HepG2 (cell line): ENCODE results near the gene CEP19. TPM values are rescaled to one million over a fixed set of nuclear protein-coding genes. Genes with fewer than 3 reads are reported as not detected.

Experiments used
- ARID4A ChIP-seq: sonication (generic); formaldehyde crosslinking; IDR thresholded peaks from 2 replicates; pipeline ENCODE4 v1.5.0; 2020; ENCODE audit warnings: mild to moderate bottlenecking, missing genetic modification reagents, borderline replicate concordance
- ATF3 ChIP-seq: sonication (generic); formaldehyde crosslinking; IDR thresholded peaks from 2 replicates; pipeline ENCODE4 v1.4.0; 2020; ENCODE audit warnings: missing genetic modification reagents
- BHLHE40 ChIP-seq: IDR thresholded peaks from 2 replicates; pipeline ENCODE4 v1.6.1; 2011; ENCODE audit warnings: low read length, improper control_type of control experiment
- CEBPG ChIP-seq: IDR thresholded peaks from 2 replicates; pipeline ENCODE4 v1.6.1; 2016
- GATAD2A ChIP-seq: IDR thresholded peaks from 2 replicates; pipeline ENCODE4 v1.6.1; 2016
- PATZ1 ChIP-seq: sonication (generic); formaldehyde crosslinking; IDR thresholded peaks from 2 replicates; pipeline ENCODE4 v1.4.0; 2020; ENCODE audit warnings: missing genetic modification reagents
- POGZ ChIP-seq: sonication (generic); formaldehyde crosslinking; IDR thresholded peaks from 2 replicates; pipeline ENCODE4 v1.4.0; 2020; ENCODE audit warnings: mild to moderate bottlenecking, missing genetic modification reagents
- RCOR2 ChIP-seq: IDR thresholded peaks from 2 replicates; pipeline ENCODE4 v1.6.1; 2016; ENCODE audit warnings: missing biosample characterization, missing genetic modification reagents
- RORA ChIP-seq: sonication (generic); formaldehyde crosslinking; IDR thresholded peaks from 2 replicates; pipeline ENCODE4 v1.5.0; 2020; ENCODE audit warnings: mild to moderate bottlenecking, missing genetic modification reagents, moderate library complexity
- SALL1 ChIP-seq: sonication (generic); formaldehyde crosslinking; IDR thresholded peaks from 2 replicates; pipeline ENCODE4 v1.8.0; 2022; ENCODE audit warnings: mild to moderate bottlenecking, missing genetic modification reagents
- SOX13 ChIP-seq, 3 experiments: fragments of 450-650 bp in 1 of 3; sonication (generic) in 1 of 3; formaldehyde crosslinking in 1 of 3; IDR thresholded peaks in 2 of 3; conservative IDR thresholded peaks in 1 of 3; 2 replicates each; pipeline versions ENCODE4 v1.5.0 to v1.6.1; 2016 to 2020; ENCODE audit warnings: antibody characterized with exemption in 1 of 3, mild to moderate bottlenecking in 1 of 3, missing compliant biosample characterization in 1 of 3, missing genetic modification reagents in 1 of 3, moderate library complexity in 1 of 3
- SOX6 ChIP-seq, 2 experiments: fragments of 450-650 bp in 1 of 2; sonication (generic) in 1 of 2; formaldehyde crosslinking in 1 of 2; IDR thresholded peaks; 2 replicates each; pipeline versions ENCODE4 v1.4.0 to v1.6.1; 2017 to 2020; ENCODE audit warnings: antibody characterized with exemption in 1 of 2, mild to moderate bottlenecking in 1 of 2, missing genetic modification reagents in 1 of 2
- TFE3 ChIP-seq: IDR thresholded peaks from 2 replicates; pipeline ENCODE4 v1.6.1; 2016
- THAP11 ChIP-seq: IDR thresholded peaks from 2 replicates; pipeline ENCODE4 v1.6.1; 2016; ENCODE audit warnings: missing biosample characterization, missing genetic modification reagents
- ZFP91 ChIP-seq: sonication (generic); formaldehyde crosslinking; IDR thresholded peaks from 2 replicates; pipeline ENCODE4 v1.9.0; 2022; ENCODE audit warnings: missing genetic modification reagents, mild to moderate bottlenecking, borderline replicate concordance
- ZNF180 ChIP-seq: sonication (generic); formaldehyde crosslinking; IDR thresholded peaks from 2 replicates; pipeline ENCODE4 v1.4.0; 2020; ENCODE audit warnings: low read depth, missing genetic modification reagents, borderline replicate concordance
- ZNF547 ChIP-seq: sonication (generic); formaldehyde crosslinking; IDR thresholded peaks from 2 replicates; pipeline ENCODE4 v1.5.1; 2020; ENCODE audit warnings: mild to moderate bottlenecking, missing genetic modification reagents
- polyA plus RNA-seq, 8 experiments: library from polyadenylated mRNA; depleted of rRNA in 3 of 8; stranded (reverse) in 7 of 8; unstranded in 1 of 8; fragments of >200 nt; fragmentation: Illumina TruSeq in 4 of 8; extraction: Trizol in 4 of 8; gene quantifications; 2 replicates each; pipeline versions ENCODE4 v1.2.1 to v1.2.3, GENCODE V29; 2011 to 2016; ENCODE audit warnings: low read depth in 4 of 8, missing spikeins in 1 of 8, mixed read lengths in 1 of 8; ENCODE audit not compliant: insufficient read depth in 1 of 8
- total RNA-seq, 5 experiments: library from RNA; depleted of rRNA; stranded (reverse); fragments of >200 nt; fragmentation: Illumina TruSeq; extraction: Trizol; gene quantifications; 2 replicates each; pipeline ENCODE4 v1.2.3, GENCODE V29; 2016; ENCODE audit warnings: low read depth in 1 of 5

Gene CEP19
- total and polyA plus RNA-seq, 2 of the 13 experiments (the other 11 are each of a cell fraction or from before 2014, with no cell fraction given) = 0.48 to 1.2 TPM

GRCh38 chr3:196666001-196666867, 45.8 kb downstream of the CEP19 start (continued):
- TF ChIP-seq ARID4A (CRISPR knock-in tag) (0 out of 2 replicates have a peak, but pooled peaks have one; percentile 34), BHLHE40 (peak; percentile 80), PATZ1 (CRISPR knock-in tag) (peak; percentile 54; the same call in 1 of the 2 replicates), SALL1 (CRISPR knock-in tag) (peak; percentile 34; the same call in 1 of the 2 replicates), THAP11 (CRISPR knock-in tag) (peak; percentile 38; the same call in 1 of the 2 replicates), SOX6 (IDR thresholded peaks at IDR 0.05) (no peak), SOX6 (CRISPR knock-in tag; IDR thresholded peaks at IDR 0.05) (peak; percentile 65), ZNF180 (no peak), ZNF547 (CRISPR knock-in tag) (0 out of 2 replicates have a peak, but pooled peaks have one; percentile 54), RCOR2 (CRISPR knock-in tag) (0 out of 2 replicates have a peak, but pooled peaks have one; percentile 26), CEBPG (peak; percentile 37; the same call in 1 of the 2 replicates), ATF3 (CRISPR knock-in tag) (peak; percentile 40; the same call in 1 of the 2 replicates), SOX13 (IDR thresholded peaks at IDR 0.05) (no peak), SOX13 (CRISPR knock-in tag; conservative IDR thresholded peaks at IDR 0.05 in 1 of 2, IDR thresholded peaks at IDR 0.05 in 1 of 2) (peak in 1 of 2 experiments; percentile 81; a peak in 2 of 4 replicates), RORA (CRISPR knock-in tag) (no peak), TFE3 (CRISPR knock-in tag) (0 out of 2 replicates have a peak, but pooled peaks have one; percentile 42), POGZ (0 out of 2 replicates have a peak, but pooled peaks have one; percentile 15), ZFP91 (peak; percentile 48; the same call in 1 of the 2 replicates), GATAD2A (CRISPR knock-in tag) (peak; percentile 81)
